A549 (cell line): ENCODE data around the gene RALGAPA1.

Experiments
- BCL3 ChIP-seq: fragments of >200 bp; sonication (Bioruptor Twin); formaldehyde crosslinking; IDR thresholded peaks from 3 replicates; pipeline ENCODE4 v1.6.1; 2016
- BHLHE40 ChIP-seq: IDR thresholded peaks from 2 replicates; pipeline ENCODE4 v1.6.1; 2012; ENCODE audit warnings: low read depth, low read length, inconsistent platforms
- CTCF ChIP-seq: fragments of >200 bp; sonication (Bioruptor Twin); formaldehyde crosslinking; IDR thresholded peaks from 3 replicates; pipeline ENCODE4 v1.5.1; 2016
- E2F6 ChIP-seq: IDR thresholded peaks from 2 replicates; pipeline ENCODE4 v1.6.1; 2012; ENCODE audit warnings: low read depth, borderline replicate concordance
- HDAC2 ChIP-seq: fragments of 200-600 bp; sonication (generic); IDR thresholded peaks from 2 replicates; pipeline ENCODE4 v1.6.1; 2016
- MAX ChIP-seq: IDR thresholded peaks from 2 replicates; pipeline ENCODE4 v1.6.1; 2012
- SREBF2 ChIP-seq: fragments of 450-650 bp; IDR thresholded peaks from 2 replicates; pipeline ENCODE4 v1.6.1; 2014; ENCODE audit warnings: mild to moderate bottlenecking, moderate library complexity
- TP53 ChIP-seq: fragments of 250-450 bp; sonication (Bioruptor Pico); IDR thresholded peaks from 2 replicates; pipeline ENCODE4 v1.5.0; 2021; ENCODE audit warnings: mild to moderate bottlenecking, moderate library complexity

GRCh38 chr14:35600253-35600652, 208.8 kb downstream of the RALGAPA1 start:
- TF ChIP-seq BCL3 (no peak), CTCF (no peak), BHLHE40 (no peak), E2F6 (no peak), TP53 (no peak), MAX (no peak), SREBF2 (no peak), HDAC2 (no peak)
